Pancreas (tissue), 10 donors: Measurements from ENCODE around the gene PTK7. TPM values are rescaled to one million over a fixed set of nuclear protein-coding genes. Genes with fewer than 3 reads are reported as not detected.

Source experiments
- ATAC-seq, 4 donors: fragments of 200-7000 bp; cut with Tn5 transposase; one replicate each; pipeline versions ENCODE4 v1.8.0 to v1.9.1; 2020; ENCODE audit warnings: mild to moderate bottlenecking in 4 of 4, moderate library complexity in 4 of 4
- DNase-seq, 6 donors: peaks; one replicate each; pipeline ENCODE4 v3.0.0-alpha.2; 2020
- FAIRE-seq: peaks from 2 replicates; lab custom pipeline; 2012; peaks lifted over from hg19 to GRCh38; lab: Jason Lieb, UNC
- H3K27ac ChIP-seq, 4 donors: fragments of 200-600 bp; sonication (generic); 1 replicate in 3 of 4; 2 replicates in 1 of 4; pipeline versions ENCODE4 v1.5.0 to v1.8.0; 2020
- H3K27me3 ChIP-seq, 4 donors: fragments of 200-600 bp; one replicate each; pipeline ENCODE4 v1.8.0; 2021
- H3K36me3 ChIP-seq, 3 donors: fragments of 200-600 bp; sonication (generic) in 1 of 3; one replicate each; pipeline versions ENCODE4 v1.5.0 to v1.8.0; 2020 to 2021
- H3K4me1 ChIP-seq, 3 donors: fragments of 200-600 bp; one replicate each; pipeline ENCODE4 v1.8.0; 2021
- H3K4me3 ChIP-seq, 4 donors: fragments of 200-600 bp; sonication (generic) in 2 of 4; one replicate each; pipeline versions ENCODE4 v1.5.0 to v1.8.0; 2020 to 2021
- H3K9me3 ChIP-seq, 4 donors: fragments of 200-600 bp; one replicate each; pipeline ENCODE4 v1.8.0; 2021
- CTCF ChIP-seq, 4 donors: fragments of 200-600 bp; sonication (generic) in 3 of 4; IDR thresholded peaks; one replicate each; pipeline versions ENCODE4 v1.5.0 to v1.8.0; 2021; ENCODE audit warnings: antibody characterized with exemption in 4 of 4
- WGBS, 2 donors: extraction: QIAGEN DNeasy Blood & Tissue Kit; methylation state at CpG; one replicate each; pipeline ENCODE4 v1.1.7; 2013; 5-methylcytosine and 5-hydroxymethylcytosine counted together
- intact Hi-C, 3 donors: fragments of 100-400 bp; cut with DNase I; formaldehyde crosslinking; loops; one replicate each; pipeline versions ENCODE4 v1.11.1 to v1.14.2; 2022
- polyA plus RNA-seq, 2 donors: library from polyadenylated mRNA; stranded (reverse); fragments of 200-250 nt; gene quantifications; one replicate each; pipeline ENCODE4 v1.2.3, GENCODE V29; 2013
- total RNA-seq, 6 donors: library from RNA; stranded (reverse); fragmentation: NEBNext Ultra II Directional in 4 of 6; extraction: Animal tissue kit (Norgen Biotek cat#: 25700) in 4 of 6; gene quantifications; one replicate each; pipeline versions ENCODE4 v1.2.1 to v1.2.4, GENCODE V29; 2021 to 2023
- donor health status: healthy with polysubstance abuse.
- donor health status: DM: no; HTN: no; CAD: no; lungs with moderate emphysema.
- donor health status: DM: no; HTN: no; CAD: no.
- donor health status: control.
- donor health status: control.
- donor health status: Bipolar disorder and iron deficiency.
- donor health status: DM: yes; HTN: yes; CAD: no.
- donor health status: DM: no; HTN: no; CAD: no.
- donor health status: DM: no; HTN: no; CAD: no.
- donor health status: DM: yes; HTN: yes; CAD: no.

Gene PTK7
- total and polyA plus RNA-seq, 8 donors, result 9.8 to 44.2 (median 18.4) TPM

GRCh38 chr6:43146261-43146660 lies 70.1 kb downstream of the PTK7 start:
- no peak overlapping the region for H3K27ac ChIP-seq
- H3K9me3 ChIP-seq, result no peaks in the 10 kb centered on the region
- FAIRE-seq (no peak), ATAC-seq (no peak), DNase-seq (no peak)
- no peaks in the 10 kb centered on the region for H3K27me3 ChIP-seq
- H3K4me3 ChIP-seq, result no peak overlapping the region
- 85 to 94% methylated on average over 3 of the region's 3 CpGs for WGBS, 2 donors
- intact Hi-C loops, result loop anchor here in 1 of 3 donors (10.0 kb wide), 1 partner anchor 241 kb away; no protein-coding TSS in a partner anchor
- TF ChIP-seq CTCF (IDR thresholded peaks at IDR 0.05), result no peak
- peaks cover 0 to 13% (median 13%) of the 10 kb centered on the region in 3 donors for H3K4me1 ChIP-seq
- no peaks in the 10 kb centered on the region for H3K36me3 ChIP-seq

GRCh38 chr6:43146709-43147688 lies 70.9 kb downstream of the PTK7 start:
- peaks cover 0 to 13% (median 13%) of the 10 kb centered on the region in 3 donors for H3K4me1 ChIP-seq
- ATAC-seq (no peak), DNase-seq (no peak), FAIRE-seq (no peak)
- WGBS, 2 donors, result 94% methylated on average over 8 of the region's 8 CpGs
- no peak for TF ChIP-seq CTCF (IDR thresholded peaks at IDR 0.05)
- no peaks in the 10 kb centered on the region for H3K27me3 ChIP-seq
- no peaks in the 10 kb centered on the region for H3K9me3 ChIP-seq
- H3K27ac ChIP-seq, result no peak overlapping the region
- H3K36me3 ChIP-seq, result no peaks in the 10 kb centered on the region
- intact Hi-C loops, result loop anchor here in 1 of 3 donors (10.0 kb wide), 1 partner anchor 242 kb away; no protein-coding TSS in a partner anchor
- no peak overlapping the region for H3K4me3 ChIP-seq

GRCh38 chr6:43147691-43148477 lies 71.8 kb downstream of the PTK7 start:
- 90 to 97% methylated on average over 6 of the region's 6 CpGs for WGBS, 2 donors
- Histone ChIP-seq H3K36me3 (no peaks in the 10 kb centered on the region), H3K27ac (no peak overlapping the region), H3K4me3 (no peak overlapping the region), H3K4me1 (peaks cover 0 to 13% (median 13%) of the 10 kb centered on the region in 3 donors), H3K27me3 (no peaks in the 10 kb centered on the region), H3K9me3 (no peaks in the 10 kb centered on the region)
- intact Hi-C loops, result loop anchor here in 1 of 3 donors (10.0 kb wide), 1 partner anchor 243 kb away; no protein-coding TSS in a partner anchor
- FAIRE-seq, result no peak
- no peak for TF ChIP-seq CTCF (IDR thresholded peaks at IDR 0.05)
- no peak for DNase-seq
- no peak for ATAC-seq

- DNase-seq (no peak), FAIRE-seq (no peak), ATAC-seq (no peak)
- 93 to 99% methylated on average over 1 of the region's 1 CpG for WGBS, 2 donors
- H3K27ac ChIP-seq, result no peak overlapping the region
- H3K27me3 ChIP-seq, result no peaks in the 10 kb centered on the region
- peaks cover 0 to 13% (median 7%) of the 10 kb centered on the region in 3 donors for H3K4me1 ChIP-seq
- intact Hi-C loops, result loop anchor here in 1 of 3 donors (10.0 kb wide), 1 partner anchor 244 kb away; no protein-coding TSS in a partner anchor
- no peak for TF ChIP-seq CTCF (IDR thresholded peaks at IDR 0.05)
- no peaks in the 10 kb centered on the region for H3K9me3 ChIP-seq
- H3K4me3 ChIP-seq, result no peak overlapping the region
- H3K36me3 ChIP-seq, result no peaks in the 10 kb centered on the region
Measured at GRCh38 chr6:43149265-43149664, 73.2 kb downstream of the PTK7 start.
